ENCODE measurements around the gene SUN1. TPM values are rescaled to one million over a fixed set of nuclear protein-coding genes. Genes with fewer than 3 reads are reported as not detected.

The SUN1 gene
- total and polyA plus RNA-seq, 8 donors, result 101 to 182 (median 154) TPM

DNA sequence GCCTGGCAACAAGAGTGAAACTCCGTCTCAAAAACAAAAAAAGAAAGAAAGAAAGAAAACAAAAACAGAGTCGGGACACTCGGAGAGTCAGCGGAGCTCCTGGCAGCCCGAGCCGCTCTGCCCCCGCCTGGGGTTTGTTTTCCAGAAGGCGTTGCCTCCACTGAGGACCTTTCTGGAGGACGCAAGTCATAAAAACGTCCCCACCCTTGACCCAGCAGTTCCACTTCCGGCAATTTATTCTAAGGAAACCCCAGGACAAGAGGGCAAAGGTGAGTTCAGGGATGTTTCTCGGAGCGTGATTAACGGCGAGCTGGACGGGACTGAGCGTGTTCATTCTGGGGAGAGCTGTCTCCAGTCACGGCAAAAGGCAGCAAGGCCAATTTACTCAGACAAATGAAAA lies 27.0 kb upstream of the SUN1 start:
- Histone ChIP-seq H3K36me3 (no peaks in the 10 kb centered on the region), H3K4me3 (no peak overlapping the region), H3K4me1 (peaks cover 7 to 22% of the 10 kb centered on the region in 2 donors), H3K27me3 (no peaks in the 10 kb centered on the region), H3K9me3 (peaks cover 0 to 4% of the 10 kb centered on the region in 2 donors), H3K27ac (peak overlapping the region; percentile 13 to 57)
- ATAC-seq (no peak), DNase-seq (no peak)
- TF ChIP-seq, protein P1, sequence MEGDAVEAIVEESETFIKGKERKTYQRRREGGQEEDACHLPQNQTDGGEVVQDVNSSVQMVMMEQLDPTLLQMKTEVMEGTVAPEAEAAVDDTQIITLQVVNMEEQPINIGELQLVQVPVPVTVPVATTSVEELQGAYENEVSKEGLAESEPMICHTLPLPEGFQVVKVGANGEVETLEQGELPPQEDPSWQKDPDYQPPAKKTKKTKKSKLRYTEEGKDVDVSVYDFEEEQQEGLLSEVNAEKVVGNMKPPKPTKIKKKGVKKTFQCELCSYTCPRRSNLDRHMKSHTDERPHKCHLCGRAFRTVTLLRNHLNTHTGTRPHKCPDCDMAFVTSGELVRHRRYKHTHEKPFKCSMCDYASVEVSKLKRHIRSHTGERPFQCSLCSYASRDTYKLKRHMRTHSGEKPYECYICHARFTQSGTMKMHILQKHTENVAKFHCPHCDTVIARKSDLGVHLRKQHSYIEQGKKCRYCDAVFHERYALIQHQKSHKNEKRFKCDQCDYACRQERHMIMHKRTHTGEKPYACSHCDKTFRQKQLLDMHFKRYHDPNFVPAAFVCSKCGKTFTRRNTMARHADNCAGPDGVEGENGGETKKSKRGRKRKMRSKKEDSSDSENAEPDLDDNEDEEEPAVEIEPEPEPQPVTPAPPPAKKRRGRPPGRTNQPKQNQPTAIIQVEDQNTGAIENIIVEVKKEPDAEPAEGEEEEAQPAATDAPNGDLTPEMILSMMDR (IDR thresholded peaks at IDR 0.05), result no peak
- intact Hi-C loops (cut with DNase I), result no loop called here

DNA sequence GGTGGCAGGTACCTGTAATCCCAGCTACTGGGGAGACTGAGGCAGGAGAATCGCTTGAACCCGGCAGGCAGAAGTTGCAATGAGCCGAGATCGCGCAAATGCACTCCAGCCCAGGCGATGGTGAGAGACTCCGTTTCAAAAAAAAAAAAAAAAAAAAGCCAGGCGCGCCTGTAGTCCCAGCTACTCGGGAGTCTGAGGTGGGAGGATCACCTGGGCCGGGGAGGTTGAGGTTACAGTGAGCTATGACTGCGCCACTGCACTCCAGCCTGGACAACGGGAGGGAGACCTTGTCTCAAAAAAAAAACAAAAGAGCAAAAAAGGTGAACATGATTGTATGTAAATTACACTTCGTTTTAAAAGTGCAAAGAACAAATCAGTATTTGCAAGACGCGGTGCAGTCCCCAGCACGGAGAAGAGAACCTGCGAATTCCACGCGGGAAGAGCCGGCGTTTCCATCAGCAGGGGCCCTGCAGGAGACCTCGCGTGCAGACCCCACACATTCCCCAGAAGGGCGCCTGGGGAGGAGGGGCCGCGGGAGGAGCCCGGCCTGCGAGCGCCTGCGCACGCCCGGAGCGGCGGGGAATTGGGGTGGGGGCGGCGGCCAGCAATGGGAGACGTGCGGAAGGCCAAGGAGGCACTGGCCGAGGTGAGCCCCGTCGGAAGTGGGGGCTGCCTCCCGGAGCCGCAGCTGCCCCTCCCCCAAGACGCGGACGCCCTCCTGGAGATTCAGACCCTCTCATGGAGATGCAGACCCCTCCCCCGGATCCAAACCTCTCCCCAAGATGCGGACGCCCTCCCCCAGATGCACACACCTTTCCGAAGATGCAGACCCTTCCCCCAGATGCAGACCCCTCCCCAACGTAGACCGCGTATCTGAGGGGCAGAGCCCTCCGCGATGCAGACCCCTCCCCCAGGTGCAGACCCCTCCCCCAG lies 16.7 kb upstream of the SUN1 start:
- Histone ChIP-seq H3K36me3 (no peaks in the 10 kb centered on the region), H3K27ac (peak overlapping the region; percentile 17 to 50), H3K9me3 (no peaks in the 10 kb centered on the region), H3K27me3 (peaks cover 0 to 36% of the 10 kb centered on the region in 2 donors), H3K4me3 (peak overlapping the region; percentile 36 to 67), H3K4me1 (peaks cover 19 to 45% of the 10 kb centered on the region in 2 donors)
- DNase-seq, result peak in 3 of 4 donors; percentile 35 to 61 (median 48)
- intact Hi-C loops (cut with DNase I), result no loop called here
- ATAC-seq, result peak; percentile 48
- TF ChIP-seq, protein P1 (IDR thresholded peaks at IDR 0.05), result no peak

DNA sequence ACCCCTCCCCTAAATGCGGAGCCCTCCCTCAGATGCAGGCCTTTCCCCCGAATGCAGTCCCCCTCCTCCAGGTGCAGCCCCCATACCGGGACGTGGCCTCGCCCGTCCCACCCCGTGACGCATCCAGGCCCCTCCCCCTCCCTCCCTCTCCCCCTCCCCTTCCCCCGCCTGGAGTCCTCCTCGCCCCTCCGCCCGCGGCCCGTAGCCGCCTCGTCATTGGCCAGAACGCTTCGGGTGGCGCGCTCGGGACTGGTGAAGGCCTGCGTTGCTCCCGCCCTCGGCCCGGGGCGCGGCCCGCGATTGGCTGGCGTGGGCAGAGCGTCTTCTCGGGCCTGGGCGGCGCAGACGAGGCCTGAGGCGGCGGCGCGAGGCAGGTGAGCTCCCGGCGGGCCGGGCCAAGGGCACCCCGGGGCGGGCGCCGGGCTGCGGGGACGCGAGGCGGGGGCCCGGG lies 16.0 kb upstream of the SUN1 start:
- Histone ChIP-seq H3K27me3 (peaks cover 0 to 36% of the 10 kb centered on the region in 2 donors), H3K4me3 (peak overlapping the region; percentile 36 to 67), H3K4me1 (peaks cover 19 to 45% of the 10 kb centered on the region in 2 donors), H3K9me3 (no peaks in the 10 kb centered on the region), H3K36me3 (no peaks in the 10 kb centered on the region), H3K27ac (no peak overlapping the region)
- ATAC-seq (peak; percentile 93), DNase-seq (peak; percentile 93 to 99 (median 98))
- TF ChIP-seq, protein P1 (IDR thresholded peaks at IDR 0.05), result no peak
- intact Hi-C loops (cut with DNase I), result no loop called here

DNA sequence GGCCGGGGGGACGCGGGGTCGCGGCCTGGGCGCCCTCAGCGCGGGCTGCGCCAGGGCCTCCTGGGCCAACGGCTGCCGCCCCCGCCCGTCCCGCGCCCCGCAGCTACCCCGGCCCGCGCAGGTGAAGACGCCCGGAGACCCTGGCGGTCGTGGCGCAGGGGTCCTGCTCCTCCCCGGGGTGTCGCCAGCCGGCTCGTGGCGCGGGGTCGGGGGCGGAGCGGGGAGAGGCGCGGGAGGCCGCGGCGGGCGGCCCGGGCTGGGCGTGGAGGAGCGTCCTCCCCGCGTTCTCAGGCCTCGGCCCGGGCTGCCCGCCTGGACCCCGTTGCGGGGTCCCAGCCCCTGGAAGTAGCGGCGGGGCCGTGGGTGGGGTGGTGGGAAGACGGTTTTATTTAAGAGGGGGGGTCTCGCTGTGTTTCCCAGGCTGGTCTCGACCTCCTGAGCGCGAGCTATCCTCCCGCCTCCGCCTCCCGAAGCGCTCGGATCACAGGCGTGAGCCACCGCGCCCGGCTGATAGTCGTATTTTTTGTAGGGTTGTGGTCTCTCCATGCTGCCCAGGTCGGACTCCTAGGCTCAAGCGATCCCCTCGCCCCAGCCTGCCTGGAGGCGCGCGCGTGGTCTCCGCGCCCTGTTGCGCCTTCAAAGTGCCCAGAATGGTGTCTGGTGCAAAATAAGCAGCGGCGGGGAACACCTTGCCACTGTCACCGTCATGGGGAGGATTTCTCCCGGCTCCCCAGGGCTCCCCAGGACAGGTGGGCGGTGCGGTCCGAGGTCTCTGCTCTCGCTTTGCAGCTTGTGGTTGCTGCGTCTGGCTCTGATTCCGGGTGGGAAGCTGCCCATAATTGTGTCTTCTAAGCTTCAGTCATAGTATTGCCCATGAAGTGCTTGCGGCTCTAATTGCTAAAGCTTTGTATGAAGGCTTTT lies 15.3 kb upstream of the SUN1 start:
- peak overlapping the region; percentile 67 to 69 for H3K4me3 ChIP-seq
- peaks cover 0 to 36% of the 10 kb centered on the region in 2 donors for H3K27me3 ChIP-seq
- no peaks in the 10 kb centered on the region for H3K36me3 ChIP-seq
- no peak for ATAC-seq
- TF ChIP-seq, protein P1 (IDR thresholded peaks at IDR 0.05), result no peak
- intact Hi-C loops (cut with DNase I), result no loop called here
- peak overlapping the region; percentile 44 to 65 for H3K27ac ChIP-seq
- H3K9me3 ChIP-seq, result no peaks in the 10 kb centered on the region
- peaks cover 19 to 42% of the 10 kb centered on the region in 2 donors for H3K4me1 ChIP-seq
- DNase-seq, result peak in 2 of 4 donors; percentile 20 to 80
